GM21737 (cell line): ENCODE data around the gene TOMT.

Experiments
- ATAC-seq: cut with Tn5 transposase; IDR thresholded peaks from one replicate; pipeline ENCODE4 v1.9.1; 2021; ENCODE audit warnings: mild to moderate bottlenecking, moderate library complexity; ENCODE audit not compliant: unreplicated experiment

TOMT gene

GRCh38 chr11:72157131-72157530, 51.4 kb downstream of the TOMT start:
- ATAC-seq, result no peak
